PFSK-1 (cell line): ENCODE results near the gene MARCHF7.

ENCODE experiments used
- FOXP2 ChIP-seq: optimal IDR thresholded peaks from 2 replicates; pipeline ENCODE3; 2011; ENCODE audit warnings: borderline replicate concordance, control low read depth, inconsistent platforms; ENCODE audit not compliant: insufficient read depth; ENCODE audit errors: extremely low read length, extremely low read depth
- POLR2AphosphoS5 ChIP-seq: IDR thresholded peaks from 2 replicates; pipeline ENCODE4 v1.6.1; 2012; ENCODE audit warnings: low read depth, mild to moderate bottlenecking, control low read depth, low read length, moderate library complexity
- SIN3A ChIP-seq: IDR thresholded peaks from 2 replicates; pipeline ENCODE4 v1.6.1; 2012; ENCODE audit warnings: mild to moderate bottlenecking, low read length, moderate library complexity, borderline replicate concordance; ENCODE audit not compliant: insufficient read depth
- TAF1 ChIP-seq: IDR thresholded peaks from 2 replicates; pipeline ENCODE4 v1.6.1; 2012; ENCODE audit warnings: low read length, control low read depth, borderline replicate concordance; ENCODE audit not compliant: insufficient read depth
- TF ChIP-seq, protein P1 (sequence below), 2 experiments: IDR thresholded peaks; 2 replicates each; pipeline versions ENCODE4 v1.6.1 to v1.8.0; 2011 to 2012; ENCODE audit warnings: low read depth in 2 of 2, low read length in 2 of 2, control low read depth in 1 of 2, inconsistent platforms in 1 of 2, mild to moderate bottlenecking in 1 of 2, moderate library complexity in 1 of 2; ENCODE audit not compliant: insufficient read depth in 1 of 2

MARCHF7 gene

DNA sequence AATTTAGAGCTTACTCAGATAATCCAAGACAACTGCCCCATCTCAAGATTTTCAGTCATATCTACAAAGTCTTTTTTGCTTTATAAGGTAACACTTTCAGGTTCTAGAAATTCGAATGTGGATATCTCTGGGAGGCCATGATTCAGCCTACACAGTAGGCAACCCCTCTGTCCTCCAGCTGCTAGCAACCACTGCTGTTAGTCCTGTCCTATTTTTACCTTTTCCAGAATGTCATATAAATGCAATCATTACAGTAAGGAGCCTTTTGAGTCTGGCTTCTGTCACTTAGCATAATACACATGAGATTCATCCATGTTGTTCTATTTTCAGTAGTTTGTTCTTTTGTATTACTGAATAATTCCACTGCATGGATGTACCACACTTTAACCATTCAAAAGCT, 28.5 kb upstream of the MARCHF7 start:
- TF ChIP-seq FOXP2 (no peak), SIN3A (no peak), POLR2AphosphoS5 (no peak), TAF1 (no peak)
- TF ChIP-seq, protein P1, sequence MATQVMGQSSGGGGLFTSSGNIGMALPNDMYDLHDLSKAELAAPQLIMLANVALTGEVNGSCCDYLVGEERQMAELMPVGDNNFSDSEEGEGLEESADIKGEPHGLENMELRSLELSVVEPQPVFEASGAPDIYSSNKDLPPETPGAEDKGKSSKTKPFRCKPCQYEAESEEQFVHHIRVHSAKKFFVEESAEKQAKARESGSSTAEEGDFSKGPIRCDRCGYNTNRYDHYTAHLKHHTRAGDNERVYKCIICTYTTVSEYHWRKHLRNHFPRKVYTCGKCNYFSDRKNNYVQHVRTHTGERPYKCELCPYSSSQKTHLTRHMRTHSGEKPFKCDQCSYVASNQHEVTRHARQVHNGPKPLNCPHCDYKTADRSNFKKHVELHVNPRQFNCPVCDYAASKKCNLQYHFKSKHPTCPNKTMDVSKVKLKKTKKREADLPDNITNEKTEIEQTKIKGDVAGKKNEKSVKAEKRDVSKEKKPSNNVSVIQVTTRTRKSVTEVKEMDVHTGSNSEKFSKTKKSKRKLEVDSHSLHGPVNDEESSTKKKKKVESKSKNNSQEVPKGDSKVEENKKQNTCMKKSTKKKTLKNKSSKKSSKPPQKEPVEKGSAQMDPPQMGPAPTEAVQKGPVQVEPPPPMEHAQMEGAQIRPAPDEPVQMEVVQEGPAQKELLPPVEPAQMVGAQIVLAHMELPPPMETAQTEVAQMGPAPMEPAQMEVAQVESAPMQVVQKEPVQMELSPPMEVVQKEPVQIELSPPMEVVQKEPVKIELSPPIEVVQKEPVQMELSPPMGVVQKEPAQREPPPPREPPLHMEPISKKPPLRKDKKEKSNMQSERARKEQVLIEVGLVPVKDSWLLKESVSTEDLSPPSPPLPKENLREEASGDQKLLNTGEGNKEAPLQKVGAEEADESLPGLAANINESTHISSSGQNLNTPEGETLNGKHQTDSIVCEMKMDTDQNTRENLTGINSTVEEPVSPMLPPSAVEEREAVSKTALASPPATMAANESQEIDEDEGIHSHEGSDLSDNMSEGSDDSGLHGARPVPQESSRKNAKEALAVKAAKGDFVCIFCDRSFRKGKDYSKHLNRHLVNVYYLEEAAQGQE (IDR thresholded peaks at IDR 0.05; ENCODE audit: insufficient read depth in 1 of 2, low read depth in 2 of 2, low read length in 2 of 2) = no peak

DNA sequence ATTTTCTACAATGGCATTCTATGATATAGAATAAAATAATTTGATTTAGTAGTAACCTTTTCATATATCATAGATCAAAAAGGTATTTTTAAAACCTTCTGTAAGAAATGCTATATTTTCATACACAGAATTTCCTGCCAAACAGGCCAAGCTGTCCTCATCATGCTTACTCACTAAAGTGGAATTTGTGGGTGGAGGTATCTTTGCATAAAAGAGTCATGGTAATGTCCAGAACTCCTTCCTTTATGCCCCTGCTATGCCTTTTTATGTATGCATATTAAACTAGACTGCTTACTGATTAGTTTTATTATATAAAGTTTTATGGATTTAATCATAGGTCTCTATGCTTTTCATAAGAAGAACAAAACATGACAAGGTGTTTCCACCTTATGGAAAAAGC, 27.5 kb upstream of the MARCHF7 start:
- TF ChIP-seq TAF1 (no peak), POLR2AphosphoS5 (no peak), SIN3A (no peak), FOXP2 (no peak)
- TF ChIP-seq, protein P1 (IDR thresholded peaks at IDR 0.05; ENCODE audit: insufficient read depth in 1 of 2, low read depth in 2 of 2, low read length in 2 of 2) = no peak

DNA sequence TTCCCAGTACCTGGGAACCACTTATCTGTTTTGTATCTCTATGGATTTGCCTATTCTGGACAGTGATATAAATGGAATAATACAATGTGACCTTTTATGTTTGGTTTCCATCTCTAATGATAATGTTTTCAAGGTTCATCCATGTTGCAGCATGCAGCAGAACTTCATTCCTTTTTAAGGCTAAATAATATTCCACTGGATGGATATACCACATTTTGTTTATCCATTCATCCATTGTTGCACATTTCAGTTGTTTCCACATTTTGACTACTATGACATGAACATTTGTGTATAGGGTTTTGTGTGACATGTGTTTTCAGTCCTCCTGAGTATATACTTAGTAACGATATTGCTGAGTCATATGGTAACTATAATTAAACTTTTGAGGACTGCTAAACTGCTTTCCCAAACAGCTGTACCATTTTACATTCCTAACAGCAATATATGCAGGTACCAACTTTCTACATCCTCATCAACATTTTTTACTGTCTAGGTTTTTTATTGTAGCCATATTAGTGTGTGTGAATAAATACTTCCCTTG, 17.7 kb upstream of the MARCHF7 start:
- TF ChIP-seq, protein P1 (IDR thresholded peaks at IDR 0.05; ENCODE audit: insufficient read depth in 1 of 2, low read depth in 2 of 2, low read length in 2 of 2) = no peak
- no peak for TF ChIP-seq POLR2AphosphoS5

DNA sequence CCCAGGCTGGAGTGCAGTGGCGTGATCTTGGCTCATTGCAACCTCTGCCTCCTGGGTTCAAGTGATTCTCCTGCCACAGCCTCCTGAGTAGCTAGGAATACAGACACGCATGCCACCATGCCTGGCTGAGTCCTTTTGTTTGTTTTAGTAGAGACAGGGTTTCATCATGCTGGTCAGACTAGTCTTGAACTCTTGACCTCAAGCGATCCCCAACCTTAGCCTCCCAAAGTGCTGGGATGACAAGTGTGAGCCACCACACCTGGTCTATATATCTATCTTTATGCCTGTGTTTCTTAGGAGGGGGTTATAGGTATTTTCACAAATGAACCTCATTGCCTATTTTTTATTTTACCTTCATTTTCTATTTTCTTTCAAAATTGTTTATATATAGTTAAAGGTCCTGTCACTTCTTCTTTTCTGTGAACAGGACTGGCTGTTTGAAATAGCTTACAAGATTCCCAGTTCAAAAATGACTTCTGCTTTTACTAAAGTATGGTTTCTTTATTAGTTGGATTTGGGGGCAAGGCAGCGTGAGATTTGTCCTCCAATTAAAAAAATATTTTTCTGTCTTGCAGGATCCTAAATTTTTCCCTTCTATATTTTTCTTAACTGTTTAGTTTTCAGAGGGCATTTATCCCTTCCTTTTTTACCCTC, 16.4 kb upstream of the MARCHF7 start:
- TF ChIP-seq POLR2AphosphoS5 = no peak
- TF ChIP-seq, protein P1 (IDR thresholded peaks at IDR 0.05; ENCODE audit: insufficient read depth in 1 of 2, low read depth in 2 of 2, low read length in 2 of 2) = no peak
- TF ChIP-seq SIN3A = no peak
- no peak for TF ChIP-seq TAF1

DNA sequence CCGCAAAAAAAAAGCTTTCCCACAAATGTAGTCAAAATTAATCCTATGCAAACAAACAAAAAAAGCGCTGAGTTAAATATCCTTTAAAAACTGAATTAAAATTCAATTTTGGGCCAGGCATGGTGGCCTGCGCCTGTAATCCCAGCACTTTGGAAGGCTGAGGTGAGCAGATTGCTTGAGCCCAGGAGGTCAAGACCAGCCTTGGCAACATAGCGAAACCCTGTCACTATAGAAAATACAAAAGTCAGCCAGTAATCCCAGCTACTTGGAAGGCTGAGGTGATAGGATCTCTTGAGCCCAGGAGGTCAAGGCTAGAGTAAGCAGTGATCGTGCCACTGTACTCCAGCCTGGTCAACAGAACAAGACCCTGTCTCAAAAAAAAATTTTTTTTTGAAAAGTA, 8.8 kb upstream of the MARCHF7 start:
- TF ChIP-seq, protein P1 (IDR thresholded peaks at IDR 0.05; ENCODE audit: insufficient read depth in 1 of 2, low read depth in 2 of 2, low read length in 2 of 2) = no peak
- TF ChIP-seq TAF1 (no peak), FOXP2 (no peak), POLR2AphosphoS5 (no peak), SIN3A (no peak)
